Measurements from ENCODE around the gene DDX4.

DNA sequence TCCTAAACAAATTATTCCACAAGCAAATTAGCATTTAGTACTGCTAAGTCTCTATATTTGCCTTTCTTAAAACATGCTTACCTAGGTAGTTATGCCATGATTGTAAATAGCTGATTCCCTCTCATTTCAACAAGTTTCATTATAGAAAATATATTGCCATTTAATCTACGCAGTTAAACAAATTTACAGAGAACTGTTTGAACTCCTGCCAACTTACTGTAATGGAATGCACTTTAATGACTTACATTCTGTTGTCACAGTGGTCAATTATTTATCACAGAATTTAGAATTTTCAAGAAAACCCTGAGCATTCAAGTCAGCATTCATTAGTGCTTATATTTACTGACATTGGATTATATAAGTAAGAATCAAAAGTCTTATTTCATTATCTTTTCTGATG lies 45.4 kb upstream of the DDX4 start:
- TF ChIP-seq, protein P1, sequence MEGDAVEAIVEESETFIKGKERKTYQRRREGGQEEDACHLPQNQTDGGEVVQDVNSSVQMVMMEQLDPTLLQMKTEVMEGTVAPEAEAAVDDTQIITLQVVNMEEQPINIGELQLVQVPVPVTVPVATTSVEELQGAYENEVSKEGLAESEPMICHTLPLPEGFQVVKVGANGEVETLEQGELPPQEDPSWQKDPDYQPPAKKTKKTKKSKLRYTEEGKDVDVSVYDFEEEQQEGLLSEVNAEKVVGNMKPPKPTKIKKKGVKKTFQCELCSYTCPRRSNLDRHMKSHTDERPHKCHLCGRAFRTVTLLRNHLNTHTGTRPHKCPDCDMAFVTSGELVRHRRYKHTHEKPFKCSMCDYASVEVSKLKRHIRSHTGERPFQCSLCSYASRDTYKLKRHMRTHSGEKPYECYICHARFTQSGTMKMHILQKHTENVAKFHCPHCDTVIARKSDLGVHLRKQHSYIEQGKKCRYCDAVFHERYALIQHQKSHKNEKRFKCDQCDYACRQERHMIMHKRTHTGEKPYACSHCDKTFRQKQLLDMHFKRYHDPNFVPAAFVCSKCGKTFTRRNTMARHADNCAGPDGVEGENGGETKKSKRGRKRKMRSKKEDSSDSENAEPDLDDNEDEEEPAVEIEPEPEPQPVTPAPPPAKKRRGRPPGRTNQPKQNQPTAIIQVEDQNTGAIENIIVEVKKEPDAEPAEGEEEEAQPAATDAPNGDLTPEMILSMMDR (IDR thresholded peaks at IDR 0.05): no peak
- no peak for TF ChIP-seq POLR2A (IDR thresholded peaks at IDR 0.05)

Measured in thyroid gland (tissue), 4 donors.